DMS79 treated with DMSO at 0.1 percent for 48 hours (cell line): ENCODE data around the gene RGS2.

Experiments used
- DNase-seq: peaks from one replicate; lab custom pipeline; 2025; lab: John Stamatoyannopoulos, UW

The RGS2 gene, protein sequence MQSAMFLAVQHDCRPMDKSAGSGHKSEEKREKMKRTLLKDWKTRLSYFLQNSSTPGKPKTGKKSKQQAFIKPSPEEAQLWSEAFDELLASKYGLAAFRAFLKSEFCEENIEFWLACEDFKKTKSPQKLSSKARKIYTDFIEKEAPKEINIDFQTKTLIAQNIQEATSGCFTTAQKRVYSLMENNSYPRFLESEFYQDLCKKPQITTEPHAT

DNA sequence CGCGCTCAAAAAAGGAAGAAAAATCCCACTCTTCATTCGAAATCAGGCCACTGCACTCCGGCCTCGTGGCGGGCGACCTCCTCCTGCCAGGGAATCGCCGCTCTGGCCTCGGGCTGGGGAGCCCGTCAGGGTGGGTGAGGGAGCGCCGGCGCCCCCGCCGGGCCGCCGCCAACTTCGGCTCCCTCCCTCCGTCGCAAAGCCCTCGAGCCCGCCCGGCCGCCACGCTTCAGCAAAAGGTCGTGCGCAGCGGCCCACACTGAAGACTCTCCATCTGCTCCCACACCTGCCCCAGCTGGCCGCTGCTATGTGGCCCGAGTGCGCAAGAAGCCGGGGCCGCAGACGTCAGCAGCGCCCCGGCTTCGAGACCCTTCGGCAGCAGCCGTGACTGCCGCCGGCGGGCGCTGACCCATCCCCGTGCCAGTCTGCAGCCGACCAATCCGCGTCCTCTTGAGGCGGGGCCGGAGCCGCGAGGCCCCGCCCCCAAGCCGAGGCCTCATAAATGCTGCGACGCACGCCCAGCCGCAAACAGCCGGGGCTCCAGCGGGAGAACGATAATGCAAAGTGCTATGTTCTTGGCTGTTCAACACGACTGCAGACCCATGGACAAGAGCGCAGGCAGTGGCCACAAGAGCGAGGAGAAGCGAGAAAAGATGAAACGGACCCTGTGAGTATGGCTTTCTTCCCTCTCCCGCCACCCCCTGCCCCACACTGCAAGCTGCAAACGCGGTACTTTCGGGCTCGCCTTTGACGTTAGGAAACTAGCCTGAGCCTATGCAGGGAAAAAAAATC lies at the start of gene RGS2:
TSS of gene RGS2 (plus strand) at position 522 of the 789 bp plus-strand sequence. CDS start at position 555, 33 bp downstream.
- peak; percentile 70 for DNase-seq

GRCh38 chr1:192759104-192759503 lies 49.7 kb upstream of the RGS2 start:
- no peak for DNase-seq

DNA sequence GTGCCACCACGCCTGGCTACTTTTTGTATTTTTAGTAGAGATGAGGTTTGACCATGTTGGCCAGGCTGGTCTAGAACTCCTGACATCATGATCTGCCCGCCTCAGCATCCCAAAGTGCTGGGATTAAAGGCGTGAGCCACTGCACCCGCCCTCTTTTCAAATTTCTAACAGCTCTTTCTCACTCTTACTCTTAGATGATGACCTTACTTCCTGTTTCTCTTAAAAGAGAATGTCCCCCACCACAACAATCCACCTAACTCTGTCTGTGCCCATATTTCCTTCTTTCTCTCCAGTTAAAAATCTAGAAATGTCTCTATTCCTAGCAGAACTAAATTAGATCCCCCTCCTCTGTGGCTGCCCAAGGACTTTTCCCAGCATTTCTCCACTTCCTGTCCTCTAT lies 46.6 kb upstream of the RGS2 start:
- DNase-seq, result no peak

DNA sequence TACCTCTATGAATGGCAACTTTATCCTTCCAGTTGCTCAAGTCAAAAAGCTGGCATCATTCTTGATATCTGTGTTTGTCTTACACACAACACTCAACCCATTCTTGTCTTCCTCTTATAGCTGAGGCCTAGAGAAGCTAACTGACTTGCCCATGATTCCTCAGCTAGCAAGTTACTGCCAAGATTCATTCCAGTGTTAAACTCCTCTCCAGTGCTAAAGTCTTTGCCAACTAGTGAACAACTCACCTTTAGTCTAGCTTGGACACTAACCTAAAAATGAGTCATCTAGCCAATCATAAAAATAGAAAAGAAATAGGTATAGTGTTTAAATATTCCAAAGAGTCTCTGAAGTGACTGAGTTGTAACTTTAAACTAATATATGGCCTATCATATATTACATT lies 45.6 kb upstream of the RGS2 start:
- no peak for DNase-seq

DNA sequence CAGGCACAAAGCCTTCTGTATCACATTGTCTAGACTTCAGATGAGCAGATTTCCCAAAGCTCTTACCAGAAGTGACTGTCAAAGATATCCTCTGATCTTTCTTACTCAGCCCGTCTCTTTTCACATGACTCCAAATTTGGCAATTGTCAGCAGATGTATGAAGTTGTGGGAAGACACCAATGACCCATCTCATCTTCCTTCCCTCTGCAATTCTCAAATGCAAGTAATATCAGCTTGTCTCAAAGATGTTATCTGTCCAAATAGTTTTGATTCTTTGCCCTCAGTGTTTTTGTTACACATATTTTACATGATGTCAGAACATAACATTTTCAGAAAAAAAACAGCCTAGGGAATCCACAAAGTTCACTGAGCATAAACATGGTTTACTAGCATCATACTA lies 45.1 kb upstream of the RGS2 start:
- no peak for DNase-seq

DNA sequence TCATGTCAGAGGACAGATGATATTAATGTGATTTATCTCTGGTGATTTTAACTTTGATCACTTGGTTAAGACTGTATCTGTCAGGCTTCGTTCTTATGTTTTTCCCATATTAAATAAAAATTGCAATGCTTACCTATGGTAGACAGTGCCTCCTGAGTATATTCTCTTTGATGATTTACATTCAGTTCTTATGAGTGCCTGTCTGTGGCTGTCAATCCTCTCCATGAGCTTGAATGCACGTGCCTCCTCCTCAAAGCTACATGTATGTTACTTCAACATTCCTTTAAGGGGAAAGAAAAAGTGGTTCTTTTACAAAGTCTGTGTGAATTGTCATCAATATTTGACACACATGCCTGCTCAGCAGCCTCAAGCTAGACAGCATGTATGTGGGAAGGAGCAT lies 44.2 kb upstream of the RGS2 start:
- no peak for DNase-seq

DNA sequence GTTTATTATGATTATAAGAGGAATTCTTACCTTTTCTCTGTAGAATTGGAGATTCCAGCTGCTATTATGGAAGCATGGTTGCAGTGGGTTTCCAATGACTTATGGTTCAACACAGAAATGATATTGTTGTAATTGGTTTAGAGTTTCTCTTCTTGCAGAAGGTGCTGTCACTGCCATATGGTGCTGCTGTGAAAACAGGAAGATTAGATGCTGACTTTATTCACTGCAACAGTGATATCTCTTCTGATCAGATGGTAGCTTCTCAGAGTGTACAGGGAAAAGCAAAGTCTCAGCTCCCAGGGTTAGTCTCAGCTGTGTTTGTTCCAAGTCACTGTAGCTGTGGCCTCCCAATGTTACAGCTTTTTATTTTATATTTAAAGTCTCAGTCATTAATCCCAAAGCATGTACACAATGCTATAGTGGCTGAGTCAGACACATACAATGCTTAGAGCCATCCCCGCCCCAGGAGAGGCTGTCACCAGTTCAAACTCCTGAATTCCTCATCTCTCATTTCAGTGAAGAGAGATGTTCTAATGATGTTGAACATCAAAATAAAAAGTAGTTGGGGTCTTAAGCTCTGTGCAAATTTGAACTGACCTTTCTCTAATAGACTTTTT lies 42.7 kb upstream of the RGS2 start:
- DNase-seq, result no peak

GRCh38 chr1:192766876-192767275 lies 42.0 kb upstream of the RGS2 start:
- no peak for DNase-seq

- DNase-seq, result no peak
These were observed 41.0 kb upstream of the RGS2 start for GRCh38 chr1:192767798-192768197.

DNA sequence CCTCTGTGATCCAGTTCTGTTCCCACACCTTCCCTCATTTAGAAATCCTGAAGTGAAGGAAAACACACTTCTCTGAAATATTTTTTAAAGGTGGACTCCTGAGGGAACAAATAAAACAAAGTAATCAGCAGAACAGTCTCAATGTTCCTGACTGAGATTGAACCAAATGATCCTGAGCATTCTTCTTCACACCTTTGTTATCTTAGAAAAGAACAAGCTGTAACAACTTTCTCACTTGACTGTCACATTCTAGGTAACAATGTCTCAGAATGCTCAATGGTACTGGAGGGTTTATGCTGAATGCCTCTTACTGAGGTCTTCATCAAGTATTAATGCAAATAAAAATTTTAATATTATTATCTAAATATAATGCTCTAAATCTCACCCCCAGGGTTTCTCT lies 40.4 kb upstream of the RGS2 start:
- DNase-seq, result no peak

GRCh38 chr1:192771341-192771740 lies 37.5 kb upstream of the RGS2 start:
- DNase-seq, result no peak

DNA sequence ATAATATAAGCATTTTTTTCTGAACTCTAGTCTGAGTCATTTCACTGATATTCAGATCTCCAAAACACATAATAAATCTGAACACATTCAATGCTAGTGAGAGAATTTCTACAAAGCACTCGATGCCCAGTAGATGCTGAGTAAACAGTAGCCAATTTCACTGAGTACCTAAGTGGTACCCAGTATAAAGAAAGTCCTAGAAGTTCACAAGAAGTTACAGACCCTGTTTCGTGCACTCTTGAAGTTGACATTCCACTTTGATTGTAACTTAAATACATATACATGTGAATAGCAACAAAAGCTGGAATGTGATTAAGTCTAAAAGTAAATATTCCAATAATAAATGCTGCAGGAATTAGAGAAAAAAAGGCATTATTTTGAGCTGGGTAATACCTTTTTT lies 33.2 kb upstream of the RGS2 start:
- DNase-seq, result no peak

DNA sequence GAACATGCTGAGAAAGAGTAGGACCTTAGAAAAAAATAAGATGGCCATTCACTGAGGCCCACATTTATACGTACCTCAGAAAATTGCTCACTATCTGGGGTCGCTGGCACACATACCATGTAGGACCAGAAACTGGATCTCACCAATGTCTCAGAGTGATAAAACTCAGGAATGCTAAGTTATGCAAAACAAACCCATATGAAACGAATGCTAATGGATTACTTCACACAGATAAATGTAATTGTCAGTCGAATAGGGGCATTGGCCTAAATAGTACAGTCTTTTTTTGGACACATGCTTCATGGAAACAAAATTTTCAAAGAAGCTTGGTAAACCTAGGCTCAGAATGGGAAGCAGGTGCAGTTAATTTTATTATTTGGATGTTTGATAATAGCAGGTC lies 32.6 kb upstream of the RGS2 start:
- no peak for DNase-seq

DNA sequence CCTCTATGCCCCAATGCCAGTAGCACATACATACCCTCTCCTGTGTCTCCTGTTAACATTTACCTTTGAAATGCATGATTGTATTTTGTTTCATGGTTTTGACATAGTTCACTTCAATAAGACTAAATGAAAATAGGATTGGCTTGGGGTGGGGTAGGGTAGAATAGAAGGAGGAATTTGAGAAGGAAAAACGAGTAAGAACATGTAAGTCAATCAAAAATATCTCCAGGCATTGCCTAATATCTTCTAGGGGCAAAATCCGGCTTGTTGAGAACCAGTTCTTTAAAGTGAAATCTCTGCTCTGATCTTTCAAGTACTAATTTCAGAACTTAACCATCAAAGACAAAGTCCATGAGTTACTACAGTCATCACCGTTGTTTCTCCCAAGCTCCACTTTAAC lies 31.8 kb upstream of the RGS2 start:
- no peak for DNase-seq

DNA sequence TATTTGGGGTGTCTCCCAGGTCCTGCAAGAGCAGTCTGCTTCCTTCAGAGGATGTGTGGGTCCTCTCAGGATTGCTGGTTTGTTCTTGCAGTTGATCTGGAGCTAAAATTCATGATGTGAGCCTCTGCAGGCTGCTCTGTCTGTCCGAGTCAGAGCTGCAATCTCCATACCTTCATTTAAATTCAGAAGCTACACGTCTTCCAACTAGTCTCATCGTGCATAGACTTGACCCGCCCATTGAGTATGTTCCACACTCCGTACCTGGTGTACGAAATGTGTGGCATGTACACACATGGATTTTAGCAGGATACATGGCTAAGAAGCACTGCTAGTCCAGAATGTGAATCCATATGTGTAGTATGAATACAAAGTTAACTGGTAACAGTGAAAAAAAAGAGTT lies 25.0 kb upstream of the RGS2 start:
- no peak for DNase-seq

DNA sequence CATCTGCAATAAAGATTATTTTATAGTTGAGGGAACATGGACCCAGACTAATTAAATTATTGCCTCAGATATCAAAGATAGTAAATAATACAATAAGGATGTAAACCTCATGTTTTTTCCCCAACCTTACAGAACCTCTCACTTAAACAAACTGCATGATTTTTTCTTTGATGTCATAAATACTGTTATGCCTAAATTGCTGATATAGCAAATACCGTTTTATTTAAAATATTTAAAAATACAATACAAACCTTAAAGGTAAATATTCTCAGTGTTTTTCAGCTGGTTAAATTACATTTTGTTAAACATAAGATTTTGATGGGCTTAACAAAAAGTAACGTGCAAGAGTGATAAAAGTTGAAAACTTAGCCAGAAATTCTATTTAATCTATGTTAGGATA lies 24.4 kb upstream of the RGS2 start:
- no peak for DNase-seq

GRCh38 chr1:192786576-192786975 lies 22.3 kb upstream of the RGS2 start:
- no peak for DNase-seq

DNA sequence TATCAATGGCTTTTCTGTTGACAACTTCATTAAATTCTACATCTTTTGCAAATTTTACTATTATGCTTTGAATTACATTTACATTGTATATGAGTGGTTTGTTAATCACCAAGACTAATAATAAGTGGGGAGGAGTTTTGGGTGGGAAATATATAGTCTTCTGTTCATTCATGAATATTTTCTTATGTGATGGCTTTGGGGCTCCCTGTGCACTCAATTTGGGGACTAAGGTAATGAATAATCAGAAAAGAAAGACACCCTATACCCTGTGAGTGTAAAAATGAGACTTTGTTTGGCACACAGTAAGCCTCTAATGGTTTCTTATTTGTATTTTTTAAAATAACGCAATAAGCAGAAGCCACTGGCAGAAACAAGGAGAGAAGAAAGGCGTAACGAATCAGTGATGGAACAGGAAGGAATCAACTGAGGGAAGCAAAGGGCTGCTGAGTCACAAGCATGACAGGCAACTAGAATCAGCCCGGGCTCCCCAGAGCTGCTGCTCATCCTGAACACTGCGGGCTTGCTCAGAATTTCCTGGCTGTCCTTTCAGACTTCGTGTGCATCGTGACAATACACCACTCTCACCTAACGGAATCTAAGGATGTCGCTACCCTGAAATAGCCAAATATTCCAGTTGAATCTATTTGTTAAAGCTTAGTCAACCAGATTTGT lies 20.8 kb upstream of the RGS2 start:
- no peak for DNase-seq

DNA sequence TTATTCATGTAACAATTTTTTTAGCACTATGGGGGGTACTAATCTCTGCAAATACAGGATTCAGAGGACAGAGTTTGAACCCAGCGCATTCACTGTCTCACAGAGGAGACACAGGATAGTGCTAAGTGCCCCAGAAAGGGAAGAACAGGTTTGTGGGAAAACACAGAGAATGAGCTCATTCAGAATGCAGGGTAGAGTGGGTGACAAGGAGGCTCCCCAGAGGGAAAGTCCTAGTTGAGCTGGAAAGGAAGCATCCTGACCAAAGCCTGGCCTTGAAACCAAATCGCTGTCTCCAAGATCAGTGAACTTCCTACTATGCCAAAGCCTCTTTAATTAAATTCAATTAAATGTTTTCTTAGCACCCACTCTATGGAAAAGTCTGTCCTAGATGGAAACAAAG lies 19.0 kb upstream of the RGS2 start:
- no peak for DNase-seq

- no peak for DNase-seq
These were observed 16.2 kb upstream of the RGS2 start for GRCh38 chr1:192792628-192793027.

- no peak for DNase-seq
These were observed 14.7 kb upstream of the RGS2 start for GRCh38 chr1:192793983-192794767.

- no peak for DNase-seq
These were observed 14.1 kb upstream of the RGS2 start for GRCh38 chr1:192794768-192795035.
